CD4-positive, alpha-beta T cell treated with Interleukin-12 subunit alpha and Interleukin-12 subunit beta, for 1 hour (primary cell): ENCODE measurements around the gene IFNA21.
"Not testable (repeated sequence)": the region's sequence is repeated elsewhere in the genome, so short reads cannot be mapped to it uniquely, and the experiment has no call there.

ENCODE experiments used
- DNase-seq: peaks from one replicate; pipeline ENCODE4 v3.0.0-alpha.2; 2020

IFNA21 gene

GRCh38 chr9:21137020-21137419 is 29.4 kb downstream of the IFNA21 start:
- no peak for DNase-seq

- DNase-seq: no peak
Observed at GRCh38 chr9:21135736-21136135, 30.7 kb downstream of the IFNA21 start.

GRCh38 chr9:21128186-21128585 is 38.3 kb downstream of the IFNA21 start:
- DNase-seq: not testable (repeated sequence)

- no peak for DNase-seq
Observed at GRCh38 chr9:21121595-21122251, 44.7 kb downstream of the IFNA21 start.

- DNase-seq: no peak
Observed at GRCh38 chr9:21121079-21121478, 45.4 kb downstream of the IFNA21 start.

GRCh38 chr9:21119093-21119770 is 47.2 kb downstream of the IFNA21 start:
- no peak for DNase-seq
